Body of pancreas (tissue), 4 donors: Measurements from ENCODE around the gene TOP1. TPM values are rescaled to one million over a fixed set of nuclear protein-coding genes. Genes with fewer than 3 reads are reported as not detected.

Source experiments
- ATAC-seq: fragments of 150-250 bp; one replicate; pipeline ENCODE4 v1.9.1; 2016
- DNase-seq, 4 donors: peaks; one replicate each; pipeline ENCODE4 v3.0.0-alpha.2; 2019
- H3K27ac ChIP-seq, 4 donors: fragments of 200-600 bp; sonication (generic); 1 replicate in 3 of 4; 2 replicates in 1 of 4; pipeline versions ENCODE4 v1.5.1 to v1.6.1; 2016 to 2019; ENCODE audit warnings: mild to moderate bottlenecking in 1 of 4, mixed read lengths in 1 of 4, moderate library complexity in 1 of 4
- H3K27me3 ChIP-seq, 2 donors: fragments of 200-600 bp; sonication (generic); one replicate each; pipeline ENCODE4 v1.6.0; 2016; ENCODE audit warnings: mild to moderate bottlenecking in 1 of 2
- H3K36me3 ChIP-seq, 2 donors: fragments of 200-600 bp; sonication (generic); replicated peaks in 1 of 2; 2 replicates each; pipeline ENCODE4 v1.5.1; 2016; ENCODE audit warnings: low read depth in 2 of 2; ENCODE audit not compliant: insufficient read depth in 1 of 2
- H3K4me1 ChIP-seq: fragments of 200-600 bp; sonication (generic); one replicate; pipeline ENCODE4 v1.6.0; 2016
- H3K4me3 ChIP-seq, 2 donors: fragments of 200-600 bp; sonication (generic); 1 replicate in 1 of 2; 2 replicates in 1 of 2; pipeline ENCODE4 v1.5.1; 2016 to 2019
- H3K9me3 ChIP-seq, 3 donors: fragments of 200-600 bp; sonication (generic); 1 replicate in 2 of 3; 2 replicates in 1 of 3; pipeline ENCODE4 v1.5.1; 2016
- POLR2A ChIP-seq, 3 donors: fragments of 450-650 bp; IDR thresholded peaks; one replicate each; pipeline ENCODE4 v1.6.1; 2016; ENCODE audit warnings: antibody characterized with exemption in 3 of 3, mild to moderate bottlenecking in 2 of 3
- whole genome bisulfite sequencing, 2 donors: methylation state at CpG; one replicate each; pipeline ENCODE4 v1.1.5; 2017; 5-methylcytosine and 5-hydroxymethylcytosine counted together
- intact Hi-C: fragments of 100-400 bp; cut with DNase I; formaldehyde crosslinking; loops from one replicate; pipeline ENCODE4 v1.15.1; 2023
- total RNA-seq, 2 donors: library from RNA; depleted of rRNA; stranded (reverse); fragments of >200 nt; gene quantifications; one replicate each; pipeline ENCODE4 v1.1.0, GENCODE V29; 2016
- TF ChIP-seq, protein P1 (sequence below), 7 experiments: fragments of 450-650 bp in 4 of 7; fragments of 200-600 bp in 3 of 7; sonication (generic) in 3 of 7; IDR thresholded peaks; one replicate each; pipeline ENCODE4 v1.5.1; 2016 to 2019; ENCODE audit warnings: antibody characterized with exemption in 7 of 7

Gene TOP1
- total RNA-seq, 2 donors from 2014 or later, result 12.2 to 18.5 TPM

DNA sequence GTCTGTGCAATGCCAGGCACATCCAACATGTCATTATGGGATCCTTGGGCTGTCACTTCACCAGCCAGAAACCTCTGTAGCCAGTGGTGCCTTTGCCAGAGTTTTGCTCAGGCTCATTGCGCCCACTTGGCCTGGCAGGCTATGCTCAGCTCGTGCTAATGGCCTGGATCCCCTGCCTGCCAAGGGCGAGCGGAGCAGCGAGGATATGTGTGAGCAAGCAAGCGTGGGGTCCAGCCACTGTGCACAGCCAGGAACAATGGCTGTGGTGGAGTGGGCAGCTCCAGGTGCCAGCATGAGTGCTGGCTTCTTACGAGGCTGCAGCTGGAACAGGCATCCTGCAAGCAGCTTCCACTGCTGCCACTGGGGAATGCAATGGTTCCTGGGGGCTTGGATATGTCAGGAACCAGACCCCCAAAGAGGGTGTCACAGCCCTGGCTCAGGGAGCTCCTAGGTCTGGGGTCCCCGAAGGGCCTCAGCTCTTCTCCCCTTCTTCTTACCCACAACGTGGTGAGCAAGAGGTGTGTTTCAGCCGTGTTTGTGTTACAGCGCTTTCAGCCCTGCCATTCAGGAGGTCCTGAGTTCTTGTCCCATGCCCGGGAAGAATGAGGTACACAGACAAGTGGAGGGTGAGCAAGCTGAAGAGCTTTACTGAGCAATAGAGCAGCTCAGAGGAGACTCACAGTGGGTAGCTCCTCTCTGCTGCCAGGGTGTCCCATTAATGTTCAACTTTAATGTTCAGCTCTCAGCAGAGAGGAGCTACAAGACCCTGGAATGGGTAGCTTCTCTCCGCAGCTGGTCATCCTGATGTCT, 22.3 kb upstream of the TOP1 start:
- Histone ChIP-seq H3K9me3 (no peaks in the 10 kb centered on the region), H3K27ac (peak overlapping the region in 1 of 4 donors; percentile 16), H3K4me3 (no peak overlapping the region), H3K27me3 (no peaks in the 10 kb centered on the region), H3K36me3 (no peaks in the 10 kb centered on the region), H3K4me1 (peaks cover 34% of the 10 kb centered on the region)
- intact Hi-C loops, result no loop called here
- no peak for TF ChIP-seq POLR2A (IDR thresholded peaks at IDR 0.05)
- TF ChIP-seq, protein P1, sequence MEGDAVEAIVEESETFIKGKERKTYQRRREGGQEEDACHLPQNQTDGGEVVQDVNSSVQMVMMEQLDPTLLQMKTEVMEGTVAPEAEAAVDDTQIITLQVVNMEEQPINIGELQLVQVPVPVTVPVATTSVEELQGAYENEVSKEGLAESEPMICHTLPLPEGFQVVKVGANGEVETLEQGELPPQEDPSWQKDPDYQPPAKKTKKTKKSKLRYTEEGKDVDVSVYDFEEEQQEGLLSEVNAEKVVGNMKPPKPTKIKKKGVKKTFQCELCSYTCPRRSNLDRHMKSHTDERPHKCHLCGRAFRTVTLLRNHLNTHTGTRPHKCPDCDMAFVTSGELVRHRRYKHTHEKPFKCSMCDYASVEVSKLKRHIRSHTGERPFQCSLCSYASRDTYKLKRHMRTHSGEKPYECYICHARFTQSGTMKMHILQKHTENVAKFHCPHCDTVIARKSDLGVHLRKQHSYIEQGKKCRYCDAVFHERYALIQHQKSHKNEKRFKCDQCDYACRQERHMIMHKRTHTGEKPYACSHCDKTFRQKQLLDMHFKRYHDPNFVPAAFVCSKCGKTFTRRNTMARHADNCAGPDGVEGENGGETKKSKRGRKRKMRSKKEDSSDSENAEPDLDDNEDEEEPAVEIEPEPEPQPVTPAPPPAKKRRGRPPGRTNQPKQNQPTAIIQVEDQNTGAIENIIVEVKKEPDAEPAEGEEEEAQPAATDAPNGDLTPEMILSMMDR (IDR thresholded peaks at IDR 0.05), result no peak
- DNase-seq (no peak), ATAC-seq (no peak)
- 89 to 94% methylated on average over 7 to 13 of the region's 13 CpGs for WGBS, 2 donors

DNA sequence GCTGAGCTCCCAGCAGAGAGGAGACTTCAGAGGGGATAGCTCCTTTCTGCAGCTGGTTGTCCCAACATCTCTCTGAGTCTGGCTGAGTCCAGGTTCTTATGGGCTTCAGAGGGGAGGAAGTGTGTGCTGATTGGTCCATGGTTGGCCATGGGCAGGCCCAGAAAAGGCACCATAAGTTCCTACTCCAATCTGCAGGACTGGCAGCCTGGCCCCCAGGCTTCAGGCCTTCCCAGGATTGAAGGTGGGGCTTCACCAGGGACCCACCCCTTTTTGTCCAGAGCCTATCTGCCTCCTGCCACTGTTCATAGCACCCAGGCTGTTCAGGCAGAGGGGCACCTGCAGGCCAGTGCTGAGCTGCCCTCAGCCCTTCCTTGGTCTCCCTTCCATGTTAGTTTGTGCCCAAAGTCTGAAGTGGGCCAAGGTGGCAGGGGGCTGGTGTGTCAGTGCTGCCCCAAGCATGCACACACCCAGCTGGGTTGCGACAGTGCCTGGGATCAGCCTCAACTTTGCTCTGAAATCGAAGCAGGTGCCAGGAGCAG, 21.6 kb upstream of the TOP1 start:
- H3K9me3 ChIP-seq, result no peaks in the 10 kb centered on the region
- DNase-seq (no peak), ATAC-seq (no peak)
- no peak overlapping the region for H3K4me3 ChIP-seq
- peaks cover 34% of the 10 kb centered on the region for H3K4me1 ChIP-seq
- no peaks in the 10 kb centered on the region for H3K36me3 ChIP-seq
- no peak for TF ChIP-seq POLR2A (IDR thresholded peaks at IDR 0.05)
- TF ChIP-seq, protein P1 (IDR thresholded peaks at IDR 0.05), result no peak
- intact Hi-C loops, result no loop called here
- no peak overlapping the region for H3K27ac ChIP-seq
- no peaks in the 10 kb centered on the region for H3K27me3 ChIP-seq
- WGBS, 2 donors, result 60 to 75% methylated on average over 1 of the region's 2 CpGs

DNA sequence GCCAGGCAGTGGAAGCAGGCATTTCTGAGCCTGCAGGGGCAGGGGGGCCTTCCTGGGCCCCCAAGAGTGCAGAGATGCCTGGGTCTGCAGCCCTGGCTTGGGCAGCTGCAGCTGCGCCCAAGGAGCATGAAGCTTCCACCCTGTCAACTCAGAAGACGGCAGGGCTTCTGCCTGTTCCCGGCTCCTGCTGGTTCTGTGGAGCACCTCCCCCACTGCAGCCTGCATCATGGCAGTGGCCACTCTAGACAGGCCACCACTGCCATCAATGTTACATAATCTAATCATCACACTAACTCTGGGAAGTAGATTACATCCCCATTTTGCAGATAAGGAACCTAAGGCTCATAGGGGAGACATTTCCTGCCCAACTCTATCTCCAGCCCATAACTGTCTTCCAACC, 21.1 kb upstream of the TOP1 start:
- TF ChIP-seq POLR2A (IDR thresholded peaks at IDR 0.05), result no peak
- TF ChIP-seq, protein P1 (IDR thresholded peaks at IDR 0.05), result no peak
- no peaks in the 10 kb centered on the region for H3K9me3 ChIP-seq
- H3K36me3 ChIP-seq, result no peaks in the 10 kb centered on the region
- peaks cover 30% of the 10 kb centered on the region for H3K4me1 ChIP-seq
- H3K27me3 ChIP-seq, result no peaks in the 10 kb centered on the region
- H3K4me3 ChIP-seq, result no peak overlapping the region
- intact Hi-C loops, result no loop called here
- WGBS, 2 donors, result 79 to 90% methylated on average over 2 to 3 of the region's 3 CpGs
- ATAC-seq, result no peak
- no peak for DNase-seq
- H3K27ac ChIP-seq, result peak overlapping the region in 1 of 4 donors; percentile 48

DNA sequence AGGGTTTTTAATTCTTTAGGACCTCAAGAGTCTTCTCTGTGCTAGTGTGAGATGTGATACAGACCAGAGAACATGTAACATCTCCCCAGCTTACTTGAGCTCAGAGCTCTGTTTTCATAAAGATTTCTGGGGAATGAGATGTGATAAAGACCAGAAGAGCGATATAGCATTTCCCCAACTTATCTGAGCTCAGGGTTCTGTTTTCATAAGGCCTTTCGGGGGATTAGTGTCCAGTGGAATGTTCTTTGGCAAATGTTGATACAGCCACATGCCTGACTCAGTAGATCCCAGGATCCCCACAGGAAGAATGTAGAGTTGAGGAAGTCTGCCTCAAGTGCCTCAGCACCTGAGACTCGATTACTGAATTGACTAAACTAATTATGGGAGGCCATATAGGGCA, 18.7 kb upstream of the TOP1 start:
- no peak for DNase-seq
- H3K27ac ChIP-seq, result no peak overlapping the region
- H3K27me3 ChIP-seq, result no peaks in the 10 kb centered on the region
- ATAC-seq, result no peak
- H3K4me1 ChIP-seq, result peaks cover 10% of the 10 kb centered on the region
- H3K36me3 ChIP-seq, result no peaks in the 10 kb centered on the region
- no peak overlapping the region for H3K4me3 ChIP-seq
- intact Hi-C loops, result no loop called here
- H3K9me3 ChIP-seq, result no peaks in the 10 kb centered on the region
- no peak for TF ChIP-seq POLR2A (IDR thresholded peaks at IDR 0.05)
- TF ChIP-seq, protein P1 (IDR thresholded peaks at IDR 0.05), result no peak
- WGBS, 2 donors, result 69 to 71% methylated on average over 3 of the region's 3 CpGs
